Activated CD4-positive, alpha-beta T cell treated with anti-CD3 and anti-CD28 coated beads, Interleukin-2, Interleukin-6, amounts not matched to agents 100 ng/mL and 50 ng/mL, durations not matched to agents 16 hours and 8 hours (primary cell): ENCODE data around the gene COPS9.

ENCODE experiments used
- DNase-seq: peaks from one replicate; pipeline ENCODE4 v3.0.0-alpha.2; 2020

COPS9 gene

DNA sequence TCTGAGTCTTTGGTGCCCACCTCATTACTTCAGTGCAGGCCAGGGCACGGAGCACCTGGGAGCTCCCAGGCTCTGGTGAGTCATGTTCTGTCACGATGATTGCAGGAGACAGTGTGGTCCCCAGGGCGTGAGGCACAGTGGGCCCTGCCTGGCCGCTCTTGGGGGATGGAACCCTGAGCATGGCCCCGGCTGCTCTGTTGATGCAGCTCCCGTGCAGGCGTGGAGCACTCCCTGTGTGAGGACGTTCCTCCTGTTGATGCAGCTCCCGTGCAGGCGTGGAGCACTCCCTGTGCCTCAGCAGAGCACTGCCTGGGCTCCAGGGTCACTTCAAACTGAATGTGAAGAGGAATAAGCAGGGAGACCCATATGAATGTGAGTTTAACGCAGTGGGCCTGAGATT, 30.1 kb downstream of the COPS9 start:
- no peak for DNase-seq

DNA sequence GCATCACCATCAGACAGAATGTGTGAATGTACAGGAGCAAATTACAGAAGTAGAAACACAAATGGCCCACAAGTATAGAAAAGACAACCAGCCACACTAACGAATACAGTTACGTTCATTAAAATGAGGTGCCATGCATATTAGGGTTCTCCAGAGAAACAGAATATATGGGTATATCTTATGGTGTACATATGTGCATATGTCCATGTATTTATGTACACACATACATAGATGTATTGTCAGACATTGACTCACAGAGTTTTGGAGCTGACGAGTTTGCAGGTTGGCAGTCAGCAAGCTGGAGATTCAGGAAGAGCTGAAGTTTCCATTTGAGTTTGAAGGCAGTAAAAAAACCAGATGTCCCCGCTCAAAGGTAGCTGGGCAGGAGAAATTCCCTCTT, 33.0 kb downstream of the COPS9 start:
- no peak for DNase-seq

DNA sequence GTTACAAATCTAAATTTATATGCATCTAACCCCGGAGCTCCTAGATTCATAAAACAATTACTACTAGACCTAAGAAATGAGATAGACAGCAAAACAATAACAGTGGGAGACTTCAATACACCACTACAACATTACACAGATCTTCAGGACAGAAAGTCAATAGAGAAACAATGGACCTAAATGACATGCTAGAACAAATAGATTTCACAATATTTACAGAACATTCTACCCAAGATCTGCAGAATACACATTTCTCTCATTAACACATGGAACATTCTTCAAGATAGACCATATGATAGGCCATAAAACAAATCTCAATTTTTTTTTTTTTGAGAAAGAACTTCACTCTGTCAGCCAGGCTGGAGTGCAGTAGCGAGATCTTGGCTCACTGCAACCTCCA, 37.8 kb downstream of the COPS9 start:
- DNase-seq, result no peak

DNA sequence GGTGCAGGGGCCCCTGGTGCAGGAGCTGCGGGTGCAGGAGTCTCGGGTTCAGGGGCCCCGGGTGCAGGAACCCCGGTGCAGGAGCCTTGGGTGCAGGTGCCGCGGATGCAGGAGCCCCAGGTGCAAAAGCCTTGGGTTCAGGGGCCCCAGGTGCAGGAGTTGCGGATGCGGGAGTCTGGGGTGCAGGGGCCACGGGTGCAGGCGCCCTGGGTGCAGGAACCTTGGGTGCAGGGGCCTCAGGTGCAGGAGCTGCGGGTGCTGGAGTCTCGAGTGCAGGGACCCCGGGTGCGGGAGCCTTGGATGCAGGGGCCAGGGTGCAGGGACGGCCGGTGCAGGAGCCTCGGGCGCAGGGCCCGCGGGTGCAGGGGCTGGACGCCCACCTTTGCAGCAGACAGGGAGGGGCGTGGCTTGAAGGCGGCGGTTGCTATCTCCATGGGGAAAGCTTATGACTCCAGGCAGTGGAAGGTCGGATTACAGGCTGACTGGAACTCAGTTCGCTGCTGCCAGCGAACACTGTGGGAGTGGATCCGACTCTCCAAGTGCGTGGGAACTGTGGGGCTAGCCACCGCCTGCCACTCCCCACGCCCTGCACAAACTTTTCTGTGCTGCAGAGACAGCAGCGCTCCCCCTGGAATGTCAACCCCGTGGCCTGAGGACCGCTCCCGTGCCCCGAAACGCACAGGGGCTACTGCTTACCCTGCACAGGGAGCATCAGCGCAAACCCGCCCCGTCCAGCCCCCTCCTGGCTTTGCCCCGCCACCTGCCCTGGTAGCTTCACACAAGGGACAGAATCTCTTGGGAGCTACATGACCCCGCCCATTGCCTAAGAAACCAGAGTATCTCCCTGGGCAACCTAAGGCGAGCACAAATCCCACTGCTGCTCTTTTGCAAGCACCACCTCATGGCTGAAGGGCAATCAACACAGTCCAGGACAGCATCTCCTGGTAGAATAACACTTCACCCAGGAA, 40.3 kb downstream of the COPS9 start:
- no peak for DNase-seq

DNA sequence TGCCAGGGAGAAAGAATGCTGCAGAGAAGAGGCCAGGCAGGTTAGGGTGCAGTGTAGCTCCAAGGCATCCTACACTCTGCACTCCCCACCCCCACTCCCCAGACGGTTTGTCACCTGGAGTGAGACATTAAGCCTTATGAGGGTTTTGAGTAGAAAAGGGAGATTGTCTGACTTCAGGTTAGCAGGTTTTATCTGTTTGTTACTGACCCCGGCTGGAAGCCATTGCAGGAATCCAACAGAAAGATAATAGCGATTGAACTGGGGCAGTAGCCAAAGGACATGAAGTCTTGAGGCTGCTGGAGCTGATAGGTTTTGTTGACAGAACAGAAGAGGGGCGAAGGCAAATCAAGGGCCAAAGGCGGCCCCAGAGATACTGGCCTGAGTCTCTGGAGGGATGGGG, 46.8 kb downstream of the COPS9 start:
- DNase-seq, result no peak

DNA sequence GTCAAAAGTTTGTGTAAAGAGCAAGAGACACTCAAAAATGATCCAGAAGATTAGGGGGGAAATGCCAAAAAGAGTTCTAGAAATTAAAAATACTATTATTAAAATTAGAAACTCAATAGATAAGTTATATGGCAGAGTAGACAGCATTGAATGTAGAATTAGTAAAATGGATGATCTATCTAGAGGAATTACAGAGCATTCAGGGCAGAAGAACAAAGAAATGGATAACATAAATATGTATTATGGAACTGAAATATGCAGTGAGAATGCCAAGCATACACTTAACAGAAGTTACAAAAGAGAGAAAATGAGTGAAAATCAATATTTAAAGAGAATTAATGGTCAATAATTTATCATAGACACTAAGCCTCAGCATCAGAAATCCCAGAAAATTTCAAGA, 49.5 kb downstream of the COPS9 start:
- no peak for DNase-seq
